ENCODE results near the gene IFT43.

- TF ChIP-seq, protein P1, sequence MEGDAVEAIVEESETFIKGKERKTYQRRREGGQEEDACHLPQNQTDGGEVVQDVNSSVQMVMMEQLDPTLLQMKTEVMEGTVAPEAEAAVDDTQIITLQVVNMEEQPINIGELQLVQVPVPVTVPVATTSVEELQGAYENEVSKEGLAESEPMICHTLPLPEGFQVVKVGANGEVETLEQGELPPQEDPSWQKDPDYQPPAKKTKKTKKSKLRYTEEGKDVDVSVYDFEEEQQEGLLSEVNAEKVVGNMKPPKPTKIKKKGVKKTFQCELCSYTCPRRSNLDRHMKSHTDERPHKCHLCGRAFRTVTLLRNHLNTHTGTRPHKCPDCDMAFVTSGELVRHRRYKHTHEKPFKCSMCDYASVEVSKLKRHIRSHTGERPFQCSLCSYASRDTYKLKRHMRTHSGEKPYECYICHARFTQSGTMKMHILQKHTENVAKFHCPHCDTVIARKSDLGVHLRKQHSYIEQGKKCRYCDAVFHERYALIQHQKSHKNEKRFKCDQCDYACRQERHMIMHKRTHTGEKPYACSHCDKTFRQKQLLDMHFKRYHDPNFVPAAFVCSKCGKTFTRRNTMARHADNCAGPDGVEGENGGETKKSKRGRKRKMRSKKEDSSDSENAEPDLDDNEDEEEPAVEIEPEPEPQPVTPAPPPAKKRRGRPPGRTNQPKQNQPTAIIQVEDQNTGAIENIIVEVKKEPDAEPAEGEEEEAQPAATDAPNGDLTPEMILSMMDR (IDR thresholded peaks at IDR 0.05; ENCODE audit: extremely low read depth in 1 of 2, insufficient read depth in 1 of 2, low read depth in 1 of 2, low read length in 2 of 2): no peak
- TF ChIP-seq POLR2AphosphoS5 (IDR thresholded peaks at IDR 0.05; ENCODE audit: insufficient read depth, low read depth, low read length): no peak
Observed at GRCh38 chr14:75946785-75947184, 38.8 kb upstream of the IFT43 start.
